Measurements from ENCODE around the gene PSTPIP2.

DNA sequence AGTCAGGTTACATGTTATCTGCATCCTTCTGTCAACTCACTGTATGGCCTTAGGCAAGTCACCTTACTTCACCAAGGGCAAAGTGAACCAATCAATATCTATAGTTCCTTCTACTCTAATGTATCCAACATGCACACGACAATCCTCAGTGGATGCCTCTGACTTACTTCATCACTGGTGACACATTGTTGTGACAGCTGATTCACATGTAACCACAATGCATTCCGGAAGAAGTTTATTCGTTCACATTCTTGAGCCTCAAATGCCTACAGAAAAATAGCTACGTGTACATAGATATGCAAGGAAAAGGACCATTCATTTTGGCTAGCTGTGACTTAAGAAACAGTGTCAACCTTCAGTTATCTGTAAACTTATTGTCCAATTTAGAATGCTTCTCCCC, 78.6 kb downstream of the PSTPIP2 start:
- TF ChIP-seq, protein P1, sequence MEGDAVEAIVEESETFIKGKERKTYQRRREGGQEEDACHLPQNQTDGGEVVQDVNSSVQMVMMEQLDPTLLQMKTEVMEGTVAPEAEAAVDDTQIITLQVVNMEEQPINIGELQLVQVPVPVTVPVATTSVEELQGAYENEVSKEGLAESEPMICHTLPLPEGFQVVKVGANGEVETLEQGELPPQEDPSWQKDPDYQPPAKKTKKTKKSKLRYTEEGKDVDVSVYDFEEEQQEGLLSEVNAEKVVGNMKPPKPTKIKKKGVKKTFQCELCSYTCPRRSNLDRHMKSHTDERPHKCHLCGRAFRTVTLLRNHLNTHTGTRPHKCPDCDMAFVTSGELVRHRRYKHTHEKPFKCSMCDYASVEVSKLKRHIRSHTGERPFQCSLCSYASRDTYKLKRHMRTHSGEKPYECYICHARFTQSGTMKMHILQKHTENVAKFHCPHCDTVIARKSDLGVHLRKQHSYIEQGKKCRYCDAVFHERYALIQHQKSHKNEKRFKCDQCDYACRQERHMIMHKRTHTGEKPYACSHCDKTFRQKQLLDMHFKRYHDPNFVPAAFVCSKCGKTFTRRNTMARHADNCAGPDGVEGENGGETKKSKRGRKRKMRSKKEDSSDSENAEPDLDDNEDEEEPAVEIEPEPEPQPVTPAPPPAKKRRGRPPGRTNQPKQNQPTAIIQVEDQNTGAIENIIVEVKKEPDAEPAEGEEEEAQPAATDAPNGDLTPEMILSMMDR (IDR thresholded peaks at IDR 0.05), result no peak
- TF ChIP-seq POLR2A (IDR thresholded peaks at IDR 0.05), result no peak
